HG02610 (cell line): ENCODE results near the gene SLC9A9.
A peak's percentile ranks its signal among the peaks of the same experiment; 100 is the strongest.
"Not testable (repeated sequence)": the region's sequence is repeated elsewhere in the genome, so short reads cannot be mapped to it uniquely, and the experiment has no call there.

Experiments
- ATAC-seq: cut with Tn5 transposase; IDR thresholded peaks from one replicate; pipeline ENCODE4 v1.9.1; 2021; ENCODE audit warnings: mild to moderate bottlenecking, moderate library complexity; ENCODE audit not compliant: unreplicated experiment

SLC9A9 gene

DNA sequence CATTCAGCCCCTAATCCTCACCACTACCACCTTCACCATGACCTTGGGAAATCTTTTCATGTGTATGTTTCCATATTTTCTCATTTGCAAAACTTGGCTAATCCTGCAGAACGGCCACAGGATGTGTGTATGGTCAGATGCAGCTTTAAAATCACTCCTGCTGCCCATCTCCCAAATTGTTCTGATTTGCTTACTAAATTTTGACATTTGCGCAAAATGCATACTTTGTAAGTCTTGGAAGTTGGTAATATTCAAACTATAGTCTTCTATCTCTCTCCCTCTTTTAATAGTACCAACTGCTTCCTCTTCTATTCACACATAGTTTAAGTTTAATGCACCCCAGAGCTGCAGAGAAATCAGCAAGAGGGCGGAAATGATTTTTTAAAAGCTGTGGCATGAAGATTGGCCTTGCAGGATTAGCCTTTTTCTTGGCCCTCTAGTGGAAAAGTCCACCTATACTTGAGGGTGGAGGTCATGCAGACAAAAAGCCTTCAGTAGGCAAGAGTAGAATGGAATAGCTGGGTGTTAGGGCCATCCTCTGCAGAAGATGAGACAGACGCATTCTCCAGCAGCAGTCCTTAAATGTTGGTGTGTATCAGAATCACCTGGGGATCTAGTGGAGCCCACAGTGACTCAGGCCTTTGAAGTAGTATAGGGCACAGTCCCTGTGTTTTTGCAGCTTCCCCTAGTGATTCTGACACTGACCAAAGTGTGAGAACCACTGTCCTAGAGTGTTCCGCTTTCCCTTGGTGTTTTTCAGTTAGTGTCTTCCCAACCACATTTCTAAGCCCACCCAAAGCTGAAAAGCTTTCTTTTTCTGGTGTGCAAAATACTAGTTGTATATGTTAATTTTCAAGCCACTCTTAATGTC, 547.0 kb downstream of the SLC9A9 start:
- no peak for ATAC-seq

DNA sequence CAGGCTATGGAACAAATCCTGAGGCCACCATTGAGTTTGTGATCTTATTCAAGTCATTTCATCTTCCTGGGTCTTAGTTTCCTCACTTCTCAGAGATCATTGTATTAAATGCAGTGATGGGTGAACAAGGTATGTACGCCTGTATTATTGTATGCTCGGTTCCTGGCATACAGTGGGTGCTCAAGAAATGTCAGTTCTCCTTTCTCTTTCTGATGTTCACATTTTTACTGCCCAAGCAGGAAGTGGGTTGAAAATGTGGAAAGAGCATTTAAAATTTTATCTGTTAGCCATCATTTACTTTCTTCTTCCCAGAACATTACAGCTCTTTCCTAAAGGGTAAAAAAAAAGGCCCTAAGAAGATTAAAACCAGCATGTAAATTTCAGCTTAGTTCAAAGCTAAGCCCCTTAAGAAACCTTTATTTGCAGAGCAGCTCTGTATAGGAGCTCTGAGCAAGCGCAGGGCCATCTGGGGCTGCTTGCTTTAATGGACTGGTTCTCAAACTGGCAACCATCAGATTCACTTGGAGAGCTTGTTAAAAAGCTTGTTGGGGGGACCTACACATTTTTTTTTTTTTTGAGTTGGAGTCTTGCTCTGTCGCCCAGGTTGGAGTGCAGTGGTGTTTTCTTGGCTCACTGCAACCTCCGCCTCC, 549.3 kb downstream of the SLC9A9 start:
- ATAC-seq: no peak

DNA sequence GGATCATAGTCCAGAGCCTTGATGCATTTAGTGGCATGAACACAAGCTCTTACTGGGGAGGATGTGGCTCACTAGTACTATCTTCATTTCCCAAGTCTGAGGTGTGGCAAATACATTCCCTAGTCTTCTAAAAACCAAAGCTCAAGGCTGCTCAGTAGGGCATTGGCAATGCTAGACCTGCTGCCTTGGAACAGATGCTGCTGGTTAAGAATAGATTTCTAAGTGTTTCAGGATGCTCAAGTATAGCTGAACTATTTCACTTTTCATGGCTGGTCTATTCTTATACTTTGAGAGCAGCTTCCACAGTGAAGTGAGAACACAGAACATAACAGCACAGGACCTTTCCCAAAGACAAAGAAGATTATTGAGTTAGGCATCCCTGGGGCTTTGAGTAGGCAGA, 549.9 kb downstream of the SLC9A9 start:
- ATAC-seq: no peak

DNA sequence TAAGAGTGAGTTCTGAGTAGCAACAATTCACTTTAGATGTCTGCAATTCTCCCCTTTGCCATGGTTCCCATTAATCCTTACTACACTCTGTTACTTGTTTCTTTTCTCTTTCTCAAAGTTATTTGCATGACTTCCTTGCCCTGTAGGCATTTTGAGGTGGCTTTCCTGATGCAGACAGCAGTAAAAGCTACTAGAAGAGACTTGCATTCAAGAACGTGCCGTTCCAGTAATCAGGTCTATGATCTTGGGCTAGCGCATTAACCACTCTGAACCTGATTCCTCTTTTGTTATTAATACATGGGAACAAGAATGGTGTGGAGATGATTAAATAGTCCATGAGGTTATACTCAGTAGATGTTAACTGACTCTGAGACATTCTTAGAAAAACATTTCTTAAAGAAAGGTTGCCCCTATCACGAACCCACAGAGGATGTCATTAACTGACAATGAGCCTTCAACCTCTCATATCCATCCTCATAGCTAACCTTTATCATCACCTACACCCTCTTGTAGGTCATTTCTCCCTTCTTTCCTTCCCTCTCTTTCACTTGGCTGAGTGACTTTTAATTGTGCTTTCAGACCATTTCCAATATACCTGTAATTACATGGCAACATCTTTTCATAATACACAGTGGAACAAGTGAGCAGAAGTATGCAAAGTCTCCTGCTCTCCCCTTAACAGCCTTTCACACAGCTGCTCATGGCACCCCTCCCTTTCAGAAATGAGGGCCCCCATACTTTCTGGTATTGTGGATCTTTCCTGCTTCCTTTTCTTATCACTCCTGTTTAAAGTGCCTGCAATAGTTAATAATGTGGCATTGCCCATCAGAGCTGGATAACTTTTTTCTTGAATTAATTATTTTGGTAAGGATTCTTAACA, 552.8 kb downstream of the SLC9A9 start:
- ATAC-seq: no peak

DNA sequence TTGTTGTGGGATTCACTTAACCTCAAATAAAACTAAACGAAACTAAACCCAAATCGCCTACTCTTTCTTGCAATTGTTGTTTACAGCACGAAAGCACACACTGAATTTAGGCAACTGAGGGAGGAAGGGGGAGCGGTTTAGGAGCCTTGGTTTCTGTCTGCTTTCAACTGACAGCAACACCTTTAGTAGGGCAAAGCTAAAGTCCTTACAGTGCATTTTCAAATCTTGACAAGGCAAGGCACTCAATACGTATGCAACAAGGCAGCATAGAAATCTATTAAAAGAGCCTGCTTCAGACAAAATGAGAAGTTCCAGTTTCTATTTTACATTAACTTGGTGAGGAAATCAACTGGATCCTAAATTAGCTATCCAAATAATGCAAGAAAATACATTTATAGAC, 554.1 kb downstream of the SLC9A9 start:
- ATAC-seq: no peak

DNA sequence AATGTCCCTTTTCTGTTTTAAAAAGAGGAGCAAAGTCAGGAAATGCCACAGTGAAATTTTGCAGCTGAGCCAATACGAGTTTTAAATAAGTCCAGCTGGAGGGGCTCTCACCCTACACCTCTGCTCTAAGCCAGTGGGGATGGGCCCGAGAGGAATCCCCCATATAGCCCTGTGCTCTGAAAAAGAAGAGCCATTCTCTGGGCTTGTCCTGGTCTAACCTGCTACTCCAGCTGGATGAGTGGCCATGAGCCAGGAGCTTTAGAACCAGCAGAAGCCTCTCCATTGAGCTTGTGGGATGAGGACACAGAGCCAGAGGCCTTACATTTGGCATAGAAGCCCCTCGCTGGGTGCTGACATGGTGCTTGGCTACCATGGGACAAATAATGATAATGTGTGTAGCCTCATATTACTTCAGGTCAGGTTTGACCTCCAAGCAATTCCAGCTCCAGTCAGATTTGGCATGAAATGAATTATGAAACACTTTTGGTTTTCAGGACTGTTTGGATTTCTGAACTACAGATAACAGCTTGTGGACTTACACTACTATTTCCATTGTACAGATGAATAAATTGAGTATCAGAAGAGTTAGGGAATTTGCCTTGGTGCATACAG, 556.3 kb downstream of the SLC9A9 start:
- ATAC-seq: no peak

DNA sequence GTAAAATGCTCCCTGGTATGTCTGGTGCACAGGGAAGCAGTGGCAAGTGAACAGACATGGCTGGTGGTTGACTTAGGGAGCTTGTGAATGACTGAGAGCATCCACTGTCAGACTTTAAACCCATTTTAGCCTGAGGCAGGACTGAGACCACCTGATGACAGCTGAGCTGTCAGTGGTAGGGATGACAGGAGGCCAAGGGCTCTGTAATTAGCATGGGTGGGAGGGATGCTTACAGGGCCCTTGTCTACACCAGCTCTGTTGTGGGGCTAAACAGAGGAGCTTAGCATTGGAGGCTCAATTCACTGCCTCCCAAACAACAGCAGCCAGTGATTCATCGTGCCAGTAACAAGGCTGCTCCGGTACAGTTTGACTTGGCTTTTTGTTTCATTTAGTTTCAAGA, 559.3 kb downstream of the SLC9A9 start:
- no peak for ATAC-seq

DNA sequence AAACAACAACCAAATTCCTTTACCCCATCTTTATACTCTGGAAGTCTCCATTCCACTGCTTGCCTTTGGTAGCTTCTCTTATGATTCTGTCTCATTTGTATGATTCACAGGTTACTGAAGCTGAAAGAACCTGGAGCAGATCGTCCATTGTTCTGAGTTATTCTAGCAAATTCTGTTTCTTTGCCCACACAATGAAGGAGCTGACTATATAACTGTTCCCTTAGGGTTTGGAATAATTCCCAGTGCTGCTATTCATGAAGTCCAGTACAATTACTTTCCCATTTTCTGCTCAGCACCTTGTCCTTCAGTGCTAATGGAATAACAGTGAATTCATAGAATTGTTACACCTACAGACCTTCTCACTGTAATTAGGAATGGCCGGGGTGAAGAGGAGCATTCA, 560.9 kb downstream of the SLC9A9 start:
- ATAC-seq: no peak

DNA sequence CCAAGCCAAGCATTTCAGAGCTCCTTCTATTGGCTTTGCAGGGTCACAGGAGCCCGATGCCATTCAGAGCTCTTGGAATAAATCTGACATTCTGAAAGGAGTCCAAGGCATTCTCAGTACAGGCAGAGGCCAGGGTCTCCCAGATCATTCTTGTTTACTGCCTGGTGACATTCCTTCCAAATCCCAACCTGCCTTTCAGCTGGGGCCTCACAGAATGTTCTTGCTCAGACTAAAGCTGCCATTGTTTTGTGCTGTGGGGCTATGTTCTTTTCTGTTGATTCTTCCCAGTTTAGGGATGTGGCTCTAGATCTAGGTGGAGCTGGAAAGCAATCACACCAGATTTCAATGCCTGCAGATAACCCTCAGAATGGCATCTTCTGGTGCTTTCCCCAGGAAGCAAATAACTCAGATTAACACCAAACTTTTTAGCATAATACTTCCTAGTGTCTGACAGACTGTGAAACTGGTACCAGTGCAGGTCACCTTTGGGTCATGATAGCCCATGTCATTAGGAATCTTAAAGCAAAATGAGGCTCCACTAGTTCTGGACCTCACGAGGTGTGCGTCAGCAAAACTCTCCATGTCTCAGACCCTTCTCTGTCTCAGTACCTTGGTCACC, 561.8 kb downstream of the SLC9A9 start:
- ATAC-seq: peak; percentile 50

DNA sequence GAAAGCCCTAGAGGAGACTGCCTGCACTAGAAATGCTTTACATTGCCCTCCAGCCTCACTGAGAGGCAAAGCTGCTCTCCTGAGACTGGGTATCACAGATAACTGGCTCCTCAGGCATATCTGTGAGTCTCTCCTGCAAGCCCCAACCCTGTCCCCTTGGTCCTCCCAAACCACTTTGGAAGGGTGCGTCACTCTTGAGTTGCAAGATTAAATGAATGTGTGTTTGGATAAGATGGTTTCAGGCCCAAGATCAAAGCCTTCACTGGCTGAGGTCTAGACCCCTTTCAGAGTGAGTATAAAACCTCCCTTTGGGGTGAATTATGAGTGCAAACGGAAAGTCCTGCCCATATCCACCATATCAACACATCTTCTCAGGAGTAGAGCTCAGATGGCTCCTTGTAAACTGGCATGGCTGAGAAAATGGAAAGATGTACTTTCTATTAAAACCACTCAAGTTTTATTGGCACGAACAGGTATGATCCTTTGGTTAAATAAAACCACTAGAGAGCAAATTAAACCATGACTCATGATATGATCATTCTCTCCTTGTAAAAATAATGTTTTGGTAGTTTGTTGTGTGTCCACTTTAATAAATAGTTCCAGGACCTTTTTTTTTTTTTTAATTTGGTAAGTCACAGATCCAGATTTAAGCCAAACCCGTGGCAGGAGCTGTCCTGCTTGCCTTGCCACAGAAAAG, 564.7 kb downstream of the SLC9A9 start:
- ATAC-seq: no peak

DNA sequence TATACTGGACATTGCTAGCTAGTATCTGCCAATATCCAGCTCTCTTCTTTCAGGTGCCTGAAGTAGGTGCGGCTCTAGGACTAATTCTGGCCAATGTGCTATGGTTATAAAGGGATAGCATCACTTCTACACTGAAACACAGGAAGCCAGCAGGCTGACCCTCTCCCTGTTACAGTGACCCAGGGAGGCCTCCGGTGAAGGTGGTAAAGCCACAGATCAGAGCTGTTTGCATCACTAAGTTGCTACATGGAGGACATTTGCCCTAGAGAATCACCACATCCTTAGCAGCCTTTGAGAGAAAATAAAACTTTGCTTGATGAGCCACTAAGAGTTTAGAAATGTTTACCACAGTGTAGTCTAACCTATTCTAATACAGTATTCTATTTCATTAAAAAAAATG, 567.3 kb downstream of the SLC9A9 start:
- no peak for ATAC-seq

DNA sequence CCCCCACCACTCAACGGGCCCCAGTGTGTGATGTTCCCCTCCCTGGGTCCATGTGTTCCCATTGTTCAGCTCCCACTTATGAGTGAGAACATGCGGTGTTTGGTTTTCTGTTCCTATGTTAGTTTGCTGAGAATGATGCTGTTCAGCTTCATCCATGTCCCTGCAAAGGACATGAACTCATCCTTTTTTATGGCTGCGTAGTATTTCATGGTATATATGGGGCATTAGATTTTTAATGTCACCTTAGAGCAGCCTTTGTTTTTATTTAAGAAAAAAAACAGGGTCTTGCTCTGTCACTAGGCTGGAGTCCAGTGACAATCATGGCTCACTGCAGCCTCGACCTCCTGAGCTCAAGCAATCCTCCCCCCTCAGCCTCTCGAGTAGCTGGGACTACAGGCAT, 568.7 kb downstream of the SLC9A9 start:
- ATAC-seq: not testable (repeated sequence)

DNA sequence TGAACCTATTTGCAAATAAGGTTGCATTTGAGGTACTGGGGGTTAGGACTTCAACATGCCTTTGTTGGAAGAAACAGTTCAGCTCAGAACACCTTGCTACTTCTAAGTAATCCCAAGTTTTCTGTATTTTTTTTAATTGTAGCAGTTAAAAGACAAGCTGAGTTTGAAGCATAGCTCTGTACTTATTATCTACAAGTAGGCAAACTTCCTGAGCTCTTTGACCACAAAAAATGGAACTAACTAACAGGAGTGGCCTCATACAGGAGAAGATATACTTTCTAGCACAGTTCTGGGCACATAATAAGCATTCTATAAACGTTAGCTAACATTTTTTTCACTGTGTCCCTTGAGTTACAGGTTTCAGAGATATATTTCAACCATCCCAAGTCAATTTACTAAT, 569.5 kb downstream of the SLC9A9 start:
- ATAC-seq: no peak

DNA sequence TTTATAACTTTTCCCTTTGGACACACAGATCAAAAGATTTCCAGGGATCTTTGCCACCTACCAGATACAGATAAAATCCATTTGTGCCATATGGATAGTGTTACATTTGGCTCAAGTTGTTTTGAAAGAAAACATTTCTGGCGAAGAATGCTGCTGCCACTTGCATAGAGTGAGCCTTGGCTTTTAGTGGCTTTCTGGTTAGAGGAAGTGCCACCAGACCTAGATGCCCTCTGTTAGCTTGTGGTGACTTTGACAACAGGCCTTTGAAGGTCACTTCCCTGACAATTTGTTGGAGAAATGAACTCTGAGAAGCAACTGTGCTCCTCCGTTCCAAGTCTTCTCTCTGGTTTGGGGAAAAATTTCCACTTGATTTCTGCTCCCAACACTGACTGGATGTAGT, 570.7 kb downstream of the SLC9A9 start:
- ATAC-seq: no peak

DNA sequence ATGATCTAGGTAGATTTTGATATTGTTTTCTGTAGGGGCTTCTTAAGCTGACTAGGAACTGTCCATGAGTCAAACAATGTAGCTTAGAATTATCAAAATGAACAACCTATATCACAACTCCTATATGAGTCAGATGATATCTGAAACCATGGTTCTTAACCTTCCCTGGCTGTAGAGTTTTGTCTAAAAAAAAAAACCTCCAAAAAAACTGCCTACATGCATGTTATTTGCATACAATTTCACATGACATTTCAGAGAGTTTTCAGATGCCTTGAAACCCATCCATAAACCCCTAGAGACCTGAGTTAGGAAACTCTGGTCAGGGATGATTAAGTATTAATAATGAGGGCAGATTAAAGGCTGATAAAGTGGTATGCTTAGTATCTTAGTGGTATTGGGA, 571.7 kb downstream of the SLC9A9 start:
- ATAC-seq: peak; percentile 97

DNA sequence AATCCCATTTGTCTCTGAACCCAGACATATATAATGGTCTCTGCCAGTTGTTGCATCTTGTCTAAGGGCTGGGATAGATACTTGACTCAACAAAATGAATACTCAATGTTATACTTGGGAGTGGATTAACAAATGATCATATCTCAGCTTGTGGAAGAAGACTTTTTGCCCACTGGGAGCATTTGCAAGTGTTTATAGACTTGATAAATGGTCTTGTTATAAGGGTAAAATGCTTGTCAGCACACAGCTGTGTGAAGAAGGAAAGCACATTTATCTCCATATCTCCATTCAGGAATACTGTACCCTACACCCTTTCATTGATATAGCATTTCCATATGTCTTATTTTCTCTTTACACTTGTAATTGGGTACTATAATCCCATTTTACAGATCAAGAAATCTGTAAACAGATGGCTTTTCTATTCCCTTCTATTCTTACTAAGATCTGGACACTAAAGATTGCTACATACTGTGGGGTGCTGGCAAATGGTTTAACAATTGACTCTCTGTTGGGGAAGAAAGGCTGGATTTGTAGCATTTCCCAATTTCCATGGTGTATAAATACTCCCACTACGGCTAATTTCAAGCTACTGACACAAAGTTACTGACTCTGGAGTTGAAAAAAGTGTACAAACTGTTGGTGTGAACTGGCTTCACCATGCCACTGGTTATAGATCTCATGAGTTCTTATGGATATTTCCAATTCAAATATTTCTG, 574.1 kb downstream of the SLC9A9 start:
- no peak for ATAC-seq

DNA sequence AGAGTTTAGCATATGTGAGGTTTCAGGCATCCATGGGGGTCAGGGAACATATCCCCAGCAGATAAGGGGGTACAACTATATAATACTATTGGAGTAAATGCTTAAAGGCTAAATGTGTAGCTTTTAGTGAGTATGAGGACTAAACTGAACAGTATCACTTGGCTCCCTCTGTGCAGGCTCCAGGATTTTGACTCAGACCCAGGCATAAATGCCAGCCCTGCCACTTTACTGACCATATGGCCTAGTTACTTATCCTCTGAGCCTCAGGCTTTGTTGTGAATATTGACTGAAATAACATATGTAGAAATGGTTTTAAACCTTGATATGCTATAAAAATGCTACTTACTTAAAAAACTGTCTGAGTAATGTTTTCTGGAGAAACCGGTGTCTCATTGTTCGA, 577.1 kb downstream of the SLC9A9 start:
- ATAC-seq: no peak

DNA sequence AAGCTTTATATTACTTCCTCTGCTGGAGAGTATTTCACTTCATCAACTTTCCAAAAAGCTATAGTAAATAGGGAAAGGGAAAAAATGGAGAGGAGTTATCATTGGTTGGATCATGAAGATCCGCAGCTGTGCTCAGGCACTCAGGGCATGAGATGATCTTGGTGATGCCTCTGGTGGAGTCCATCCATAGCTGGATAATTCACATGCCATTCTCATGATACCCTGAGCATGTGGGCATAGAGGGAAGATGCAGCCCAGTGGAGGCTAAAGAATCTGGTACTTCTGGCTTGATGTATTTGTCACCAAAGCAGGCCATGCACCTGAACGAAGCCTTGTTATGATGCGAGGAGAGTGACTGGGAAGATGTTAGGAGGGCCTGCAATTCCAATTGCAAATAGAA, 578.5 kb downstream of the SLC9A9 start:
- no peak for ATAC-seq

DNA sequence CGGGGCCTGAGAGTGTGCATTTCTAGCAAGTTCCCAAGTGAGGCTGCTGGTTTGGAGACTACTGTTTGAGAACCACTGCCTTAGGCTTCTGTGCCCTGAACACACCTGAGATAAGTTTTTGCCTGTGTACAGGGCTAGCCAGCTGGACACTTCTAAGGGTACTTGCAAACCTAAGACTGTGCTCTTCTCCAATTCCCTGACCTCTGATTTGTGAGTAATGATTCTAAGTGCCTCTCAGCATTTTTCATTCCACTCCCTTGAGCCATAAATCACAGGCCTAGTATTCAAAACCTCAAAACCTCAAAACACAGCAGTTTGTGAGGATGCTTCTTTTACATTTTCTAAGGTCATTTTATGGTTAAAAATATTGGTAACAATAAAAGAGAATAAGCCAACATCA, 580.3 kb downstream of the SLC9A9 start:
- no peak for ATAC-seq
